Parathyroid adenoma (tissue), 2 donors: ENCODE data around the gene SLX9.

Experiments used
- H2AFZ ChIP-seq: fragments of 300-600 bp; sonication (generic); one replicate; pipeline ENCODE4 v1.7.0; 2017; ENCODE audit warnings: antibody characterized with exemption, mild to moderate bottlenecking
- H3K27ac ChIP-seq: fragments of 300-600 bp; sonication (generic); one replicate; pipeline ENCODE4 v1.7.0; 2017
- H3K27me3 ChIP-seq: fragments of 300-600 bp; sonication (generic); one replicate; pipeline ENCODE4 v1.7.0; 2017; ENCODE audit warnings: low read length; ENCODE audit not compliant: control insufficient read depth, insufficient read depth
- H3K36me3 ChIP-seq: fragments of 300-600 bp; sonication (generic); one replicate; pipeline ENCODE4 v1.7.0; 2017; ENCODE audit warnings: low read length; ENCODE audit not compliant: control insufficient read depth, insufficient read depth
- H3K4me1 ChIP-seq: fragments of 300-600 bp; sonication (generic); one replicate; pipeline ENCODE4 v1.7.0; 2017; ENCODE audit warnings: control low read depth
- H3K4me2 ChIP-seq: fragments of 300-600 bp; sonication (generic); one replicate; pipeline ENCODE4 v1.7.0; 2017; ENCODE audit warnings: low read length
- H3K4me3 ChIP-seq: fragments of 300-600 bp; sonication (generic); one replicate; pipeline ENCODE4 v1.7.0; 2017; ENCODE audit warnings: low read depth, low read length
- H3K79me2 ChIP-seq: fragments of 300-600 bp; sonication (generic); one replicate; pipeline ENCODE4 v1.7.0; 2017; ENCODE audit warnings: control low read depth
- H3K9ac ChIP-seq: fragments of 300-600 bp; sonication (generic); one replicate; pipeline ENCODE4 v1.7.0; 2017; ENCODE audit warnings: mild to moderate bottlenecking
- H3K9me3 ChIP-seq: fragments of 300-600 bp; sonication (generic); one replicate; pipeline ENCODE4 v1.7.0; 2017; ENCODE audit warnings: low read length; ENCODE audit not compliant: control insufficient read depth
- CTCF ChIP-seq: fragments of 300-600 bp; sonication (generic); IDR thresholded peaks from one replicate; pipeline ENCODE4 v1.7.0; 2017; ENCODE audit warnings: antibody characterized with exemption, mild to moderate bottlenecking
- donor health status: primary hyperparathyroidism.

SLX9 gene

GRCh38 chr21:44955798-44956175, 16.0 kb downstream of the SLX9 start:
- Histone ChIP-seq H3K27ac (no peak overlapping the region), H3K4me1 (no peaks in the 10 kb centered on the region), H2AFZ (no peak overlapping the region), H3K9me3 (no peaks in the 10 kb centered on the region), H3K9ac (no peak overlapping the region), H3K4me2 (no peak overlapping the region), H3K4me3 (no peak overlapping the region), H3K79me2 (peaks cover 2% of the 10 kb centered on the region), H3K36me3 (no peaks in the 10 kb centered on the region), H3K27me3 (no peaks in the 10 kb centered on the region)
- TF ChIP-seq CTCF: no peak

GRCh38 chr21:44956356-44957046, 16.7 kb downstream of the SLX9 start:
- Histone ChIP-seq H3K36me3 (no peaks in the 10 kb centered on the region), H3K4me2 (no peak overlapping the region), H3K9me3 (no peaks in the 10 kb centered on the region), H3K4me3 (no peak overlapping the region), H3K27ac (no peak overlapping the region), H3K4me1 (no peaks in the 10 kb centered on the region), H2AFZ (no peak overlapping the region), H3K27me3 (no peaks in the 10 kb centered on the region), H3K9ac (no peak overlapping the region), H3K79me2 (peaks cover 2% of the 10 kb centered on the region)
- no peak for TF ChIP-seq CTCF

- no peak overlapping the region for H3K4me2 ChIP-seq
- no peaks in the 10 kb centered on the region for H3K79me2 ChIP-seq
- H3K9me3 ChIP-seq: no peaks in the 10 kb centered on the region
- no peak for TF ChIP-seq CTCF
- H3K36me3 ChIP-seq: no peaks in the 10 kb centered on the region
- H3K9ac ChIP-seq: no peak overlapping the region
- no peaks in the 10 kb centered on the region for H3K4me1 ChIP-seq
- no peaks in the 10 kb centered on the region for H3K27me3 ChIP-seq
- no peak overlapping the region for H3K27ac ChIP-seq
- H3K4me3 ChIP-seq: no peak overlapping the region
- H2AFZ ChIP-seq: no peak overlapping the region
Observed at GRCh38 chr21:44957047-44957831, 17.4 kb downstream of the SLX9 start.

- H3K36me3 ChIP-seq: no peaks in the 10 kb centered on the region
- H3K79me2 ChIP-seq: no peaks in the 10 kb centered on the region
- TF ChIP-seq CTCF: no peak
- no peaks in the 10 kb centered on the region for H3K9me3 ChIP-seq
- no peak overlapping the region for H3K4me3 ChIP-seq
- no peak overlapping the region for H3K4me2 ChIP-seq
- no peak overlapping the region for H3K9ac ChIP-seq
- H3K4me1 ChIP-seq: no peaks in the 10 kb centered on the region
- H3K27ac ChIP-seq: no peak overlapping the region
- H3K27me3 ChIP-seq: no peaks in the 10 kb centered on the region
- no peak overlapping the region for H2AFZ ChIP-seq
Observed at GRCh38 chr21:44957901-44958451, 18.1 kb downstream of the SLX9 start.
